Measurements from ENCODE around the gene YPEL2.

GRCh38 chr17:59431601-59432000 lies 100.1 kb downstream of the YPEL2 start:
- TF ChIP-seq CTCF (IDR thresholded peaks at IDR 0.05 in 2 of 3, conservative IDR thresholded peaks at IDR 0.05 in 1 of 3; ENCODE audit: borderline replicate concordance in 1 of 3, insufficient read depth in 1 of 3, low read depth in 2 of 3, low read length in 2 of 3) (no peak), POLR2A (IDR thresholded peaks at IDR 0.05; ENCODE audit: borderline replicate concordance, extremely low read depth, insufficient read depth, insufficient read length) (no peak)

Measured in HCT116 (cell line).